NCI-H2107 (cell line): Measurements from ENCODE around the gene CCNL1.

Experiments
- DNase-seq: peaks from one replicate; lab custom pipeline; 2025; lab: John Stamatoyannopoulos, UW

Gene CCNL1

DNA sequence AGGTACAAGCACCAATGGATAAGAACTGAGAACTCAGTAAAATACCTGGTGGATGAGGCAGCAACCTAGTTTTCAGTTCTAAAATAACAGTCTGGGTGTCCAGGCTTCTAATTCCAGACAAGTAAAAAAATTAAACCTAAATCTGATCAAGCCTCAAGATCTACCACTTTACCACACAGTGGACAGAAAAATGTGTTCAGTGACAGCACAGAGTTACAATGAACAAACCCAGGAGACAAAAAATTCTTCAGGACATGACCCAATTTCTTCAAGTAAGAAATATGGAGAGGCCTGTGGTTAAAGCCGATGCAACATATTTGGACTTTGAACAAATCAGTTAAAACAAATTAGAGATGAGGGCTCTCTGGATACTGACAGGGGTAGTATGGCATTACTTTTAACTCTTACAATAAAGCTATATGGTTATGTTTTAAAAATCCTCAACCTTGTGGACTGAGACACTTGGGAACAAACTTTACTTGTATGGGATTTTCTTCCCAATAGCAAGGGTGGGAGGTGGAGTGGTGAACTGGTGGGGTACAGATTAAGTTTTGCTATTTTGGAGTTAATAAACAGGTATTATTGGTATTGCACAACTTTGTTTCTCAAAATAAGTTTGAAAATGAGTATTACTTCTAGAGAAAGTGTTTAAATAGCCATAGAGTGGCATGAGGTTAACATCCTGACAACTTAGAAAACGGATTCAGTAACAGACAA, 14.2 kb downstream of the CCNL1 start:
- DNase-seq = no peak

DNA sequence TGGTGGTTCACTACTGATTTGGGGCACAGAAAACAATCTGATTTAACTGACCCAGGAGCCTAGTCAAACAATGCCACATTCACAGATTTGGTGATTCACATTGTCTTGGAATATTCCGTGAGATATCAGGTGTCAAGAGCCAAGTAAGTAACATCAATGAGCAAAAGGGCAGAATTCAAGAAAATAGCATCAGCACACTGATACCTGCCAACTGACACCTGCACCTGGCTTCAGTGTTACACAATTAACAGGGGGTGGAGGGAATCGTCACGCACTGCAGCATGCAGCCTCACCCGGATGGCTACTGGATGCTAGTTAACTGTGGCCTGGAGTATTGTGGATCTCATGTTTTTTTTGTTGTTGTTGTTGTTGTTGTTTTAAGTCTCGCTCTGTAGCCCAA, 17.6 kb downstream of the CCNL1 start:
- DNase-seq = peak; percentile 93

DNA sequence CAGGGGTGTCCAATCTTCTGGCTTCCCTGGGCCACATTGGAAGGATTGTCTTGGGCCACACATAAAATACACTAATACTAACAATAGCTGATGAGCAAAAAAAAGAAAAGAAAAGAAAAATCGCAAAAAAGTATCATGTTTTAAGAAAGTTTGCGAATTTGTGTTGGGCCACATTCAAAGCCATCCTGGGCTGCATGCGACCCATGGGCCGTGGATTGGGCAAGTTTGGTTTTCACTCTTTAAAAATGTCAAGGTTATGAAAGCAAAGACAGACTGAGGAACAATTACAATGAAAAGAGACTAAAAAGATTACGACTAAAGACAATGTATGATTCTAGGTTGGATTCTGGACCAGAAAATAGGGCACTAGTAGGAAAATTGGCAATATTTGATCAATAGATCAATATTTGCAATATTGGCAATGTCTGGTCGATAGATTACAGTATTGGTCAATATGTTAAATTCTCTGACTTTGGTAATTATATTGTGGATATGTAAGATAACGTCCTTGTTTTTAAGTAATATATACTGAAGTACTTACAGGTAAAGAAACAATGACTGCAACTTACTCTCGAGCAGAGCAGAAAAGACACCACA, 19.9 kb downstream of the CCNL1 start:
- DNase-seq = no peak

DNA sequence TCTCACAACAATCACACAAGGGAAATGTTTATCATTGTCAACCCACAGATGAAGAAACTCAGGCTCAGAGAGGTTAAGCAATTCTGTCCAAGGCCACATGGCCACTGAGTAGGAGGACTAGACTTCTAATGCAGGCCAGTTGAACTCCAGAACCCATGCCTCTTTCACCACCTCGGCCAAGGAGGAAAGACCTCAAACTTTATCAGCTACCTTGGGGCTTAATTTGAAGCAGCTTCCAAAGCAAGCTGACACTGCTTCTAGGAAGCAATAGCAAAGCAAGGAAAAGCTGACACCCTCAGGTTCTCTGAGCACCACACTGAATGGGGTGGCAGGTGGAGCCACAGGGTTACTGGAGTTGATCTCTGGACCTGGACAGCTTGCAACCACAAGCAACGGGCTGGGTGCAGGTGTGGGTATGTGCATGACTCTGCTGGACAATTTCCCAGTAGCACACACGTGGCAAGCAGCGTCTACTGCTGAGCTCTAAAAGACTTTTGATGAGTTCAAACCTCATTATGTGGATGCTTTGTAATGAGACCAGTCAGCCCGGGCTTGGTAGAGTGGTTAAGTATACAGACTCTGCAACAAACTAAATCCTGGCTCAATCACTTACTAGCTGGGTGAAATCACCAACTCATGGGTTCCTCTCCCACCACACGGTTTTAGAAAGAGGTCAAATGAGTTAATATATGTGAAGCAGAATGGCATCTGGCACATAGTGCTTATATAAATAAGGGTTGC, 23.1 kb downstream of the CCNL1 start:
- DNase-seq = peak; percentile 36

DNA sequence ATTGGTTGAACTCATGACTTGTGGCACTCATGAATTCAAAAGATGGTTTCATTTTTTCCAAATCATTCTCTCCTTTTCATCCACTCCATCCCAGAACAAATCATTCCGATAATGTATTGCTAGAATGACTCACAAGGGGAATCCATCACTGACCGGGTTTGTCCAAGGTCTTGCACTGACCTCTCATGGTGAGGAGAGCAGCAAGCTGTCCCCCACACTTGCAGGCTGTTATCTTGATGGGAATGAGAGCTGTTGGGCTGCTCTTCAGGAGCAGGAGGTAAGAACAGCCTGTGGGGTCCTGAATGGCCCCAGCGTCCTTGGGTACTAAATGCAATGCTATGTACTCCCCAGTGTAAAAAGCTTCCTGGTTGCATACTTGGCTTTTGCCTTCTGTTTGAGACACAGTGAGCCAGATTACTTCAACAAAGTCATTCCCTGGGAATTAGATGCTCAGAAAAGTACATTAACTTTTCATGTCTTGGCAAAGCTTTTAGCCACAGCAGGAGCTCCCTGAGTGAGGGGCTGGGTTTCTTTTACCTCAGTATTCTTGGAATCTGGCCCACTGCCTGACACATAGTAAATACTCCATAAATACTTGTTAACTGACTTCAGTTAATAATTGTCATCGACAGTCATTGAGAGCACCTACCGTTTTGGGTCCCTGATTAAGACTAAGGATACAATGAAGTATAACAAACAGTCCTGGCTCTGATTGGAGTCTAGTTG, 24.1 kb downstream of the CCNL1 start:
- DNase-seq = no peak

DNA sequence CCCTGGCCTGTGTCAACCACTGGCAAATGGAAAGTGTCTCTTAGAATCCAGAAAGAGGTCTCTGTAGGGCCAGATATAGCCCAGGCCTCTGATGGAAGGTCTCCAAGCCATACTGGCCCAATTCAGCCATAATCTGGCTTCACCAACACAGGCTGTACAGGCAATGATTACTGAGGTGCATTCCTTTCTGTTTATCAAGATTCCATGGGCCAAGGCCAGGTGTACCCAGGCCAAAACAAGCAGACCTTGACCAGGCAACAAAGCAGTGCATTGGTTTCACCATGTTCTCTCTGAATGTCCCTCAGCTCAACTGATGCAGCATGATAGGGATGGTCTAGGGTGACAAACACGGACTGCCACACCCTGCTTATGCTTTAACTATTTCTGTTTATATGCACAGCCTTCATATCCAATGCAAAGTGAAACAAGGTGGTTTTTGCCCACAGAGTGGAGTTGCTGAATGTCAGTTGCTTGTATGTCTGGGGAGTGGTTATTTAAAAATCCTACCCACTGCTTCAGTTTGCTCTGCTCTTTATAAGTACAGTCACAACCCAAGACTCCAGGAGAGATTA, 25.2 kb downstream of the CCNL1 start:
- DNase-seq = no peak

DNA sequence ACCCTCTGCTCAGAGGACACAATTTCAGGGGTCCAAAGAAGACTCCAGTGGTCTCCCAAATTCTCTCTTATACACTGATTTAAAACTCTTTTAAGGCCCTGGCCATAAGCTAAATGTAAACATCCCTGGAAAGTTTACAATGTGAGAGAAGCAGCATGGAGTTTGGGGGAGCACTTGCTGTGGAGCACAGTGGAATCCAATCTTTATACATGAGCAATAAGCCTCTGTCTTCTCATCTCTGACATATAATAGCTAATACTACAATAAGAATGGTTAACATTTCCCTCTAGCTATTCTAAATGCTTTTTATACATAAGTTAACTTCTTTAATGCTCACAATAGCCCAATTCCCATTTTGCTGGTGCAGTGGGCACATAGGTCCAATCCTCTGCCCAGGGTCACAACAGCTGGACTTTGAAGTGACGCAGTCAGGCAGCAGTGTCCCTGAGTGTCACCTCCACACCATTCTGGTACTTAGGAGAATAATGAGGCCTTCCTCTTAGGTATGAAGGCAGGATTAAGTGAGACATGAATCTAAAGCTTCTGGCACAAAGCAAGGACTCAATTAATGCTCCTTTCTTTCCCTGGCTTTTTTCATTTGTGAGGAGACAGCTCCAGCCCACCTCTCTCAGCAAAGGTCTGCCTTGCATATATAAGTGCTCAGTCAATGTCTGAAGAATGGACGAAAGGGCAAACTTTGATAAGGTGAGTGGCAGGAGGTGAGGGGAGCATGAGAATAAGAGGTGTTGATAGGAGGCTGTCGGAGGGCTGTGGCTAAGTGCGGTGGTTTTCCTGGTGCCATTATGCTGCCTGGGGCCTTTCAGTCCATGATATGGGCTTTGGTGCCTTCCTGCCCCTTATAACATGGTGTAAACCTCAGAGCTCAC, 26.3 kb downstream of the CCNL1 start:
- no peak for DNase-seq

DNA sequence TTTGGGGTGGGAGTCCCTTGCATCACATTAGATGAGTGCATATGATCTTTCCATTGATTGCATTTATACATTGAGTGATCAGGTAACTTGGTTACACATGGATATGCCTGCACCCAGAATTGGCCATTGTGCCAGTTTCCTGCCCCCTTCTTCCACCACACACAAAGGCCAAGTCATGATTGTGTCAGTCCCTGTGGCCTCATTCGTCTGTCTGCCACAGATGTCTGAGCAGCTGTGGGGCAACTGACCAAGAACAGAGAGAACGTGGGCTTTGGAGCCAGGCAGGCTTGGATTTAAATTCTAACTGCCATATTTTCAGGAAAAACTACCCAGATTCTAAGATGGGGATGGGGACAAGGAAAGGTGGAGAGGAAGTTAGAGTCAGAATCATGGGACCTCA, 27.0 kb downstream of the CCNL1 start:
- no peak for DNase-seq

DNA sequence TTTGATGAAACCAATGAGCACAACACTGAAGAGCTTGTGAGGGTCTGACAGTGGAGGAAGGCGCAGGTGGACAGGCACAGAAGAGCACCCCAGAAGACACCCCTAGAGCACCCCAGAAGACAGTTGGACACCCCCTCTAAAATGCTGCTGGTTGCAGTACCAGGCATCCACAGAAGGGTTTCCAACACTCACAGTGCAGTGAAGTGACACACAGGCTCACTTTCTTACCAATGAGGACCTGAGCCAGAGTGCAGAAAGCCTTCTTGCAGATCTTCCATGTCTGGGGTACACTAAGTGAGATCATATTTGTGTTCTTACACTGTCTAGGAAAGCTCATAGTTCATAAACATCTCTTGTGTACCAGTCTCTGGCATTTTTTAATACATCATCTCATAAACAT, 27.6 kb downstream of the CCNL1 start:
- DNase-seq = no peak

DNA sequence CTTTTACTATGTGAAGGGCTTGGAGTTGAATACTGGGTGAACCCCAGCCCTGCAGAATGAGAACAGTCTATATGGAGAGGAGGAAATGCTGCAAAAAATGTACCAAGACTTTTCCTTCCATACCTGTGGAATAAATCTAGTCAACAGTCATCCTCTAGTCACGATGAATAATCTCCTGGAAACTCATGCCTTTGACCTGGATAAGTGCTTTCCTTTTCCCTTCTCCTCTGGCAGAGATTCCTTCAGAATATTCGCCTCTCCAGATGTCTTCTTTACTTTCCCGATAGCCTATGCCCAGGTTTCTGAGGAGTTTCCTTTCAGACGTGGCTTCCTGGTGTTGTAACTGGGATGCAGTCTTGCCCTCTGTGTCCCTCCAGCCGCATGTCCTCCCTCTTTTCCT, 28.1 kb downstream of the CCNL1 start:
- no peak for DNase-seq

DNA sequence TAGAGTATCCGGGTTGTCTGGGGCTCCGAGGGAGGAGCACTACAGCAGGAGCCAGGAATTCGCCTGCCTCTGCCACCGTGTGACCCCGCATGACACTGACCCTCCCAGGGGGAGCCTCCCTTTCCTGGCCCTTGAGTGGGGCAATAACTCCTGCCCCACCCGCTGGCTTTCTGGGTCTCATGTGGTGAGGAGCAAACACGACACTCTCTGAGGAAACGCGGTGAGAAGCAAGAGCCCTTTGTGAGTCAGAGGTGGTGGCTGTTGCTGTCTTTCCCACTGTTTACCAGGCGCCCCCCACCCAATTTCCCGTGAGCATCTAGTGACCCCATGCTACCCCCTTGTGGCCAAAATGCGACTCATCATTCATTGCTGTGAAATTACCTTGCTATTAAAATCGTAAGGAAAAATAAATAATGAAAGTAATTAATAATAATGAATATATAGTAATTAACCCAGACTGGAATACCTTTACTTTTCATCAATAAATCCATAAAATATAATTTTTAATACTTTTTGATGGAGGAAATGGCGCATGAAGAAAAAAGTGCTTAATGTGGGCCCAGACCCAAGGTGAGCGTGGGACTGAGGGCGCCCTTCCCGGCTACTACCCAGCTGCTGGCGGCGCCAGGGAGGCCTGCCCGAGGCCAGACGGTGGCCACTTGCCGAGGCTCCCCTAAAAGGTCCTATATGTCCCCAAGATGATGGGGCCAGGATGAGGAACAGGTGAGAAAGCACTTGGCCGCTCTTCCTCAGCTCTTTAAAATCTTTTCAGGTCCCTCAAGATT, 29.3 kb downstream of the CCNL1 start:
- DNase-seq = peak; percentile 40

DNA sequence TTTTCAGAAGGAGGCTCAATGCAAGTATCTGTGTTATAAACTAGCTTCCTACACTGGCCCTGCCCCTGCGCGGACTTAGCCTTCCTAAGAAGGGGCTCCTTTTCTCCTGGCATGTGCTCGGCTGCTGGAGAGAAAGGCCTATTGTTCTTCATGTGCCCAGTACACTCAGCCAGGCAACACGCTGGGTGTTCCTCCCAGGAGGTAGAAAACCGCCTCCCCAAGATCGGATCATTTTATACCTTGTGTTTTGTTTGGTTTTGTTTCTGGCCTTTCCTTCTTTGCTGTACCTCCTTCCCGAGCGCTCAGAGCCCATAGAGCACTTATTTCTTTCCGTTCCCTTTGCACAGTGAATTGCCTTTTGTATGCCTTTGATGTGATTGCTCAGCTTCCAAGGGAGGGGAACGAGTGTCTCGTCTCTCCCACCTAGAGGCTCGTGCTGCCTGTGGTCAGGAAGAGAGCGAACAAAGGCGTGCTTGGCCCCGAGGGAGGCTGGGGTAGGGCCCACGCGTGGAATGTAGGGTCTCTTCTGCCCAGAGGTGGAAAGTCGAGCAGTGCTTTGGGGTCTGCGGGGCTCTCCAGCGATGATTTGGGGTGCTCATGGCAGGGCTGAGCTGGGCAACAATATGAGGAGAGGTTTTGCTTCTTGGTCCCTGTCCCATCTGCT, 30.0 kb downstream of the CCNL1 start:
- peak; percentile 76 for DNase-seq

DNA sequence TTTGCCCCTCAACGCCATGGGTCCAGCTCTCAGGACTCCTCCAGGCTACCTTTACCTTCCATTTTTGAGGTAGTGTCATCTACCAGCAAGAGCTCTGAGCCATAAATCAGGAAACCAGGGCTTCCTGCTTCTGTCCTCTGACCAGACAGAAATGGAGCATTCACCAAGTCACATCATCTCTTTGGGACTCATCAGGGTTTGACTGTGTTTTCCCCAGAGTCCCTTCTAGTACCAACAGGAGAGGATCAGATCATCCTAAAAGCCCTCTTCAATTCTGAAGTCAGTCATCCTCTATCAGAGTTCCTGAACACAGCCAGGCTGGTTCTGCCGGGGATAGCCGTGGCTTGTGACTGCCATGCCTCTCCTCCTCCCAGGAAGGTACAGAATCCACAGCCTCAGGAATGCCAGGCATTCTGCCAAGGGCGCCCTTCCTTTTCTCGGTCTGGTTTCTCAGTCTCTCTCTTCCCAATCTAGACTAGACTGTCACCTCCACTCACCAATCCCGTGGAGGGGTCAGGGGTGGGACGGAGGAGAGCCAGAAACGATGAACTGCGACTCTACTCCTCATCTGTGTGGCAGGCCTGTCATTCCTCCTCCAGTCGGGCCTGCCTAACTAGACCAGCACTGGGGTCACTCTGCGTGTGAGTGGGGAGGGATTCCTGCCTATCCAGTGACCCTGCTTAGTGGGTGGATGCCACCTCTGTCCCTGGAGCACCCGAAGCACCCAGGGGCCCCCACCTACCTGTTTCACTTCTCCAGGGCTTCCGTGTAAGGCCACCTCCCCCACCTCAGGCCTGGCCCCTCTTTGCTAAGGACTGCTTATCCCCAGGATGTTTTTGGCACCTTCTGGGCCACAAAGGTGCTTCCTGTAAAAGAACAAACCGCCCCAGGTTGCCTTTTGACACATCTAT, 30.9 kb downstream of the CCNL1 start:
- DNase-seq = no peak

DNA sequence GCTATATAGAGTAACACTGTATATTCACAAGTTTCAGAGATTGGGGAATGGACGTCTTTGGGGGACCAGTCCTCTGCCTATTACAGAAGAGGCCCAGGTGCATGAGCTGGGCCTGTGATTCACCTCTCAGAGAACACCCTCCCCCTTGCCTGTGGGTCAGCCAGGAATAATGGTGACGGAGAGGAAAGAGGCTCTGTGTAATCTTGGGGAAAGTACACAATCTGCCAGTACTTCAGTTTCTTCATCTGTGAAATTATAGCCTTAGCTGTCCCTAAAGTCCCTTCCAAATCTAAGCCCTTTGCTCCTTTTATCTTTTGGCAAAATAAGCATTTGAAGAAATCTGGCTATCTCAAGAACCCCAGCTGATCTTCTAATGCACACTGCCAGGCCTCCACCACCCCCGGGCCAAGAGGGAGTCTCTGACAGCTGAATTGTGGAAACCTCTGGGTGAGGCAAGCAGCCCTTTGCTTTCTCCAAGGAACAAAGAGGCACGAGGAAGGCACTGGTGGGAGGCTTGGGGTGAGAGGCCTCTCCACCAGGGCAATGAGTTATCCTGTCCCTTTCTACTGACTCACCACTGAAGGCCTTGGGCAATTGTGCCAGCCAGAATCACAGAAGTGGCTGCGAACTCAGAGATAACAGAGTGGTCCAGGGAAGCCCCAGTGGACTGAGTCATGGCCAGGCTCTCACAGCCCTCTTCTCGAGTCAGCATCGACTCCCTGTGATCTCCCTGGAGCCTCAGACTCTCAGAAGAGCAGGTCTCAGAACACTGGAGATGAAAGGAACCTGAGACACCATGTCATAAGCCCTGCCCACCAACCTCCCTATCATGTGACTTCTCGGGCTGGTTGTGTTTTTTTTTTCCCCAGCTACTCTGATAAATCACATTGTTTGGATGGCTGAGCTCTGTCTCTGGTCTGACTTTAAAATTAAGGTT, 31.8 kb downstream of the CCNL1 start:
- peak; percentile 64 for DNase-seq

DNA sequence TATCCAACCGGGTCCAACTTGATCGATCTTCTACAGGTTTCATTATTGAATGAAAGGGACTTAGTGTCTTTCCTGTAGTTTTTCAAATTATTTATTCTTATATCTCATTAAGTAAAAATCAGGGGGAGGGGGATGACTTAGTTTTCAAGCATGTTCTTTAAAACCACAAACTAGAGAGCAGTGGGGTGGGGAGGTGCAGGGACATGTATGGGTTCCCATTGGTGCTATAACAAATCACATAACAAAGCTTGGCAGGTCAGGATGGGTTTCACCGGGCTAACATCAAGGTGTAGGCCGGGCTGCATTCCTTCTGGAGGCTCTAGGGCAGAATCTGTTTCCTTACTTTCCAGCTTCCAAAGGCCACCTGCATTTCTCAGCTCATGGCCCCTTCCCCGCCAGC, 32.7 kb downstream of the CCNL1 start:
- no peak for DNase-seq

DNA sequence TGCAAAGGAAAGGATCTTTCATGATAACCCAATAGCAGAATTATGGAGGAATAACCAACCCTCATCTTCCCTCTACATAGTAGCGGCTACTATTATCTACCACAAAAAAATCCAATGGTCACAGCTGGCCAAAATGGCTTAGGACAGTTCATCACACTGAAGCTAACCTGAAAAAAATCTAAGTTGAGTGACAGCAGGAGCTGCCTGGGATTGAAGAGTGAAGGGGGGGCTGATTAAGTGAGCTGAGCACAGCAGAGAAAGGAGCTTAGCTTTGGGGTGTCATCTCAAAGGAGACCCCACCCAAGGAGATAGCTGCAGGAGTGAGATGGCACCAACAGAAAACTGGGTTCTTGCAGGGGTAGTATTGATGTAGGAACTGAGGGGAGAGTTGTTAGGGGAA, 33.6 kb downstream of the CCNL1 start:
- DNase-seq = no peak

DNA sequence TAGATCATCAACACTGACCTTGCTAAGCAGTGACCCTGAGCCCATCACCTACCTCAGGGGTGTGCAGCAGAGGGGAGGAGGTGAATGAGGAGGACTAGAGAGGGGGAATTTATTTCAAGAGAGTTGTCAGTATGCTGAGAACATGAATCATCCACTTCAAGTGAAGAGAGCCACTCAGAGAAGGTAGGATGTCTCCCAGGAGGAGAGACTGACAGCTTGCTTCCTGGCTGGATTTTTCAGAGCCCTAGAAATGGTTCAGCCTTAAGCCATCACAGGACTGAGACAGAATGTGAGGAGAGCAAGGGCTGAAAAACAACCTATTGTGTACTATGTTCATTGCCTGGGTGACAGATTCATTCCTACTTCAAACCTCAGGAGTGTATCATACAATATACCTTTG, 34.8 kb downstream of the CCNL1 start:
- DNase-seq = peak; percentile 41

DNA sequence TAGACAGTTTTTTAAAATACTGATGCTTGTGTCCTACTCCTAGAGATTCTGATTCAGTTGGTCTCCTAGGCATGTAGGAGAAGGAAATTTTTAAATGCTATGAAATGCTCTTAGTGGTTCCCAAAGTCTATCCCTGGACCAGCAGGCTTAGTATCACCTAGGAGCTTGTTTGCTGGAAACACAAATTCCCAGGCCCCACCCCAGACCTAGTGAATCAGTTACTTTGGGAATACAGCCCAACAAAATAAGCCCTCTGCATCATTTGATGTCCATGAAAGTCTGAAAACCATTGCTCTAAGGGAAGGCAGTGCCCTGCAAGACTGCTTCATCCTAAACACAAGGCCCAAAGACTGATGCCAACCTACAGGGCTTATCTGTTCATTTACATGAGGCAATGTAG, 36.3 kb downstream of the CCNL1 start:
- DNase-seq = no peak
